Stimulated activated CD8-positive, alpha-beta memory T cell treated with anti-CD3 and anti-CD28 coated beads, Interleukin-2, amount 100 ng/mL, for 1 hour (primary cell): ENCODE results near the gene OR2T10.
"Not testable (repeated sequence)": the region's sequence is repeated elsewhere in the genome, so short reads cannot be mapped to it uniquely, and the experiment has no call there.

Experiments used
- DNase-seq, 2 donors: peaks; one replicate each; pipeline ENCODE4 v3.0.0-alpha.2; 2020; ENCODE audit warnings: low read depth in 2 of 2

OR2T10 gene, protein sequence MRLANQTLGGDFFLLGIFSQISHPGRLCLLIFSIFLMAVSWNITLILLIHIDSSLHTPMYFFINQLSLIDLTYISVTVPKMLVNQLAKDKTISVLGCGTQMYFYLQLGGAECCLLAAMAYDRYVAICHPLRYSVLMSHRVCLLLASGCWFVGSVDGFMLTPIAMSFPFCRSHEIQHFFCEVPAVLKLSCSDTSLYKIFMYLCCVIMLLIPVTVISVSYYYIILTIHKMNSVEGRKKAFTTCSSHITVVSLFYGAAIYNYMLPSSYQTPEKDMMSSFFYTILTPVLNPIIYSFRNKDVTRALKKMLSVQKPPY

DNA sequence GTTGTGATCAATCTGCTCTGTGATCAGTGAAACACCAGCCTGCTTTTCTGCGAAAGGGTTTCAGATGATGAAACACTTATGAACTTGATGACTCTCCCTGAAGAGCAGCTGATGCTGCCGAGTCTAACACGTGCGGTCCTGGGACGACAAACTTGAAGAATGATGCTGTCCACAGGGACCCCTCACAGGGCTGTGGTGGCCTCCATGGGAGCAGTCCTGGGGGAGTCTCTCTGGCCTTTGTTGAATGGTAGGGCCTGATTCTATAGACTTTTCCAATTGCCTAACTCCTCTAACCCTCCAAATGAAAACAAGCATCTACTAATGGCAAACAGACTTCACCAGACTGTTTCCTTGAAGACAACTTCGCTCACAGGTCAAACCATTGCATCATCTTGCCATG lies at the start of gene OR2T10:
OR2T10 (minus strand) TSS at position 112 of the 400 bp plus-strand sequence. CDS start 3,932 bp downstream, outside the sequence.
- no peak for DNase-seq

DNA sequence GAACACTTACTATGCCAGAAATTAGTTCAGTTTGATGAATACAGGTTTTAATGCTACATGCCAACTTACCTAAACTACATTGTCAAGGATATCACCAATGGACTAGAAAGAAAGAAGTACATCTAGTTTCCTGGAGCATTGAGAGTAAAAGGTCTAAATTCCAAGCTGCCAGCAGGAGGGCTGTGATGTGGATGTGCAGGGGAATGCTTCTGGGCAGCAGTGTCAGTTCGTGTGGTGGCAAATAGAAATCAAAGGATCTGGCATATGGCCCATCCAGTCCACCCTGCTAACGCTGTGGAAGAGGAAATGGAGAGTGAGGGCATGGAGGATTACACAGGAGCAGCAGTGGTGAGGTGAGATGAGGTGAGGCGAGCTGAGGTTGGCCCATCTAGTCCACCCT lies 47.7 kb upstream of the OR2T10 start, which contains the start of gene OR2T35:
OR2T35 (minus strand) TSS at position 101 of the 400 bp plus-strand sequence. CDS start 6,020 bp downstream, outside the sequence.
- not testable (repeated sequence) for DNase-seq

DNA sequence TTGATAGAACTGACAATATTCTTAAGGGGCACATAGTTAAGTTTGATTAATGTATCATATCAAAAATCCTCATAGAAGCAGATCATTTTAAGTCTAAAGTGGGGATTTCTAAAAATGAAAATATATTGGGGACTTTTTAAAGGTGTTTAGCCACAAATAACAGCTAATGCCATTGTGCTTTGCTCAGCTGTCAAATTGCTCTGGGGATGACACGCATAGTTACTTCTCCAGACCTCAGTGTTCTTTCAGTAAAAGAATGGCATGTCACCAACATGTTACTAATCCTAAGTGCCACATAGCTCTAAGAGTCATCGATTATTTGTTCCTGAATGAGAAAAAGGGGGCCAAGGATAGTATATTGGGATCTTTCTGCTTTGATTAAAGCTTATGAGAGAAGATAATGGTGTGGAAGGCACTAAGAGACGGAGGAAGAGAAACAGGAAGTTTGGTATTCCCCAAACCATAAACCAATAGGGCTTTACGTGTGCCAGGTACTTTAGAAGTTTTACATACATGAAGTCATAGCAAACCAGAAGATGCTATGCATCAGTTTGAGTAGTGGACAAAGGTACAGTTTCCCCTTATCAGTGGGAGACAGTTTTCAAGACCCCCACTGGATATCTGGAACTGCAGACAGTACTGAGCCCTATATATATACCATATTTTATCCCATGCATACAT lies 45.6 kb upstream of the OR2T10 start:
- DNase-seq, result not testable (repeated sequence)

DNA sequence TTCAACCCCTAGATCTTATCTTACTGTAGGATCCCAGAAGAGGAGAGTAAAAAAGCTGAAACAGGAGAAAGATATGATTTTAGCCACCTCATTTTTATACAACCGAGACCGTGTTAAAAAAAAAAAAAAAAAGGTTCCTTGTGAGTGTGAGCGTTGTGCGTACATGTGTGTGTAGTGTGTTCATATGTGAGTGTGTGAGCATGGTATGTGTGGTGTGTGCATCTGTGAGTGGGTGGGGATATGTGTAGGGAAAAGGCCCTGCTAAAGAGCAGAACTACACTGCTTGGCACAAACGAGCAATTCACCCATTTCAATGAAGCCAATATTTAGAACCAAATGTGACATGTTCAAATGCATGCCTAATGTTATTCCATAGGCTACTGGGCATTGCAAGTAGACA lies 44.1 kb upstream of the OR2T10 start:
- DNase-seq, result not testable (repeated sequence)

DNA sequence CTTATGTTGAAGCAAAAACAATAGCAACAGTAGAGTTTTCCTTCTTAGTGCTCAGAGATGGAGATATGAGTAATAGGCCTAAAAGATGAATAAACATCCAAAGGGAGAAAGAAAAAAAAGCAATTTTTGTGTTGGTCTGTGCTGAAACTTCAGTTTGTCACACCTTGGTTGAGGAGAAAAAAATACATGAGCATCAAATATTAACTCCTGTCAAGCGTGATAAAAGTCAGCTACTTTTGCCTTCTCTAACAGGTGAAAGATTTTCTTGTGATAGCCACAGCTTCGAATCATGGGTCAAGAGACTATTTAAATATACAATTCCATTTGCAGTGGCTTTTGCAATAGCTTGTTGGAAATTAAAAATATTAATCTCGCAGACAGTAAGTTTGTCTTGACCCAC lies 43.4 kb upstream of the OR2T10 start:
- DNase-seq, result not testable (repeated sequence)

DNA sequence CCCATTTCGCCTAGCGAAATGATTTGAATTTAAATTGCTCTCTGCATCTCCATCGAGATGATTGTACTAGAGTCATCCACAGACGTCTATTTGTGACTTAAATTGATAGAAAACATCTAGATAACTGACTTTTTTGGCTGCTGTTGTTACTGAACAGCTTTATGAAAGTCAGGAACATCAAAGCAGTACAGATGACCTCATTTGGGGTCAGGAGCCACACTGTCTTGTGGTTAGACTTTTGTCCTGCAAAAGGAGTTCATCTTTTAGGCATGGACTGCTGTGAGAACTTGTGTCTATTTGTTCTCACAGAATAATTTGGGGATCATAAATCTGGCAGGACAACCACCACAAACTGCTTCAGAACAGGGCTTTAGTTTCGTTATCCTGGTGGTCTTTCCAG lies 42.2 kb upstream of the OR2T10 start:
- DNase-seq, result not testable (repeated sequence)

DNA sequence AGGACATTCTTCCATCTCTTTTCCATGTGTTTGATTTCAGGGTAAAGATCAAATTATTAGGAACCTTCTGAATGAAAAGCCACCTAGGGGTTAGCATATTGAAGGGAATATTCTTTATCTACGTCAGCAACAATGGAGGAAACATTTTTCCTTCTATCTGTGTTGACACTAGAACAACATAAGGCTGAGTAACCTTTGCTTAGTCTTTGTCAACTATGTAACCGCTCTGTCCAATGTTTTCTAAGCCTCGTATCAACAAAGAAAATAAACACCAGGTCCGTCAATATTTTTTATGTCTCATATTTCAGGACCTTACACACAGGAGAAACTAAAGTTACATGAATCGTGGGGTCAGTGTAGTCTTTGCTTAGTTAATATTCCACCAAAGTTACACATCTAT lies 39.1 kb upstream of the OR2T10 start:
- not testable (repeated sequence) for DNase-seq

DNA sequence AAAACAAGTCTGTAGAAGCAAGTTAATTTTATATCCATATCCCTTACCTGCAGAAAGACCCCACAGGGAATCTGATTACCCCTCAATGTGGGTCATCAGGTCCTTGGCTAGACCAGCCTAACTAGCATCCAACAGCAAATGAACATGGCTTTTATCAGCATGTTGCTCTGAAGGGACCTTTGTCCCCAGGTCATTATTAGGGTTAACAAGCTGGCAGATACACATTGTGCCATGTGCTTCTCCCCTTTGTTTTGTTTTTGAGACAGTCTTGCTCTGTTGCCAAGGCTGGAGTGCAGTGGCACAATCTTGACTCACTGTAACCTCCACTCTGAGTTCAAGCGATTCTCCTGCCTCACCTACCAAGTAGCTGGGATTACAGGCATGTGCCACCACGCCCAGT lies 37.5 kb upstream of the OR2T10 start, which contains the start of gene OR2T11:
OR2T11 (minus strand) TSS at position 101 of the 400 bp plus-strand sequence. CDS start 7,963 bp downstream, outside the sequence.
- not testable (repeated sequence) for DNase-seq

DNA sequence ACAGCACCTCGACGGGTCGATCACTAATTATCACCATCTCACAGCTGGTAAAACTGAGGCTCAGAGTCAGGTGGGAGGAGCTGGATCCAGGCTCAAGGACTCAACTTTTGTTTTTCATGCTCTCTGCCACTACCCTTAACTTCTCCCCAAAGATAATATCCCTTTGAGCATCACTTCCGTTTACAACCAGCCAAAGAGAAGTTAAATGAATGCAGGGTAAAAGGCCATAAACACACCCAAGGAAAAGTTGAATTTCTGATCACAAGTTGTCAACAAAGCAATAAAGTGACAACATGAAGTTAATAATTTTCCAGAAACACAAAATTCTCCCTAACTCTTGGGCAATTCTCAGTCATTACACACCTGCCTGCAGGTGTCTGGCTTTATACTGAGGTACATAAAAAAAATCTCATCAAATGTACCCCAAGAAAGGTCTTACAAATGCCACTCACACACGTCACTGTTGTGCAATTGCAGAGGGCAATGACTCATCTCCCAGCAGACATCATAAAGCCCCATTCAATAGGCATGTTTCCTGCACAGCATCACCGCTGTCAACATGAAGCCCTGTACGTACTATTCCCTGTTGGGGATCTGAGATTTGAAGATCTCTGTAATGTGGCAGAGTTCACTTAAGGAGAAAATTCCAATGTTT lies 34.0 kb upstream of the OR2T10 start:
- DNase-seq, result no peak

DNA sequence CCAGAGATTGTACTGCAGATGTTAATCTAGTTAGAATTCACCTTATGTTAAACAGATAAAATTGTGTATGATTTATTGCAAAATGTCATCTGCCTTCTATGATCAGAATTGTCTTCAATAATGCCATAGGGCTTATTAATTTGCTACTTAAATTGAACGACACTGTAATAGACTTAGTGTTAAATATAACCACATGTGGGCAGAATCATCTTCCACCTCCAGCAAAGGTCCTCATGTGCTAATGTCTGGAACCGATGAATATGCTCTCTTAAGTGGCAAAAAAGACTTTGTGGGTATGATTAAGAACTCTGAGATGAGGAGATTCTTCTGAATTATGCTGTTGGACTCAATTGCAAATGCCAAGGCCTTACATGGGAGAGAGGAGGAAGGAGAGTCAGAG lies 33.1 kb upstream of the OR2T10 start:
- DNase-seq, result no peak

DNA sequence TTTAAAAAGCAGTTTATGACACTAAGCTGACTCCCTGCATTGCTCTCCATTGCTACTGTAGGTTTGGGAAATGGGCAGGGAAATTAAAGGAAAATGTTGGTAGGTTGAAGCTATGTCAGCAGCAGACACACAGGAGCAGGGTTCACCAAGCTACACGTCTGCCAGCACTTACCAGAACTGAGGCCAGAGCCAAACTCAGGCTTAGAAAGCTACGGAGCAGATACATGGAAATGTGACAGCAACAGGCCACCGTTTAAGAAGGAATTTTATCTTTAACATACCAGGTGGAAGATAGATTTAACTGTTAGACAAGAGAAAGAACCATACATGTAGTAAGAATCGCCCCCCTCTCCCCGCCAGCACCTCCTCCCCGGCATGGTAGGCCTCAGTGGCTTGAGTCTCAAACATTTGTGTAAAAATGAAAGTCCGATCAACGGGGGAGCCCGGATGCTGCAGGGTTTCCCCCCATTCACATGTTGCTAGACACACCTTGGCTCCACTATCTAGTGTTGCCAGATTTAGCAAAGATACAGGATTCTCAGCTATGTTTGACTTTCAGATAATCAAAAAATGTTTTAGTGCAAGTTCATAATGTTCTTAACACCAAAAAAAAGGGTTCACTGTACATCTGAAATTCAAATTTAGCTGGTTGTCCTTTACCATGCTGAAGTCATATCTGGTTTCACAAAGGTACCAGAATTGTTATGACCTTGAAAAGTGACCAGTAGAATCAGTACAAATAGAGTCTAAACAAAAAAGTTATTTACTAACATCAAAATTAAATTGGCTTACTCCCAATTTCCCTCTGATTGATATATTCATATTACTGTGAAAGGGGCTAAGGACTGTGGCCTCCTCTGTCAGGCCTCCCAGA lies 30.7 kb upstream of the OR2T10 start:
- no peak for DNase-seq

DNA sequence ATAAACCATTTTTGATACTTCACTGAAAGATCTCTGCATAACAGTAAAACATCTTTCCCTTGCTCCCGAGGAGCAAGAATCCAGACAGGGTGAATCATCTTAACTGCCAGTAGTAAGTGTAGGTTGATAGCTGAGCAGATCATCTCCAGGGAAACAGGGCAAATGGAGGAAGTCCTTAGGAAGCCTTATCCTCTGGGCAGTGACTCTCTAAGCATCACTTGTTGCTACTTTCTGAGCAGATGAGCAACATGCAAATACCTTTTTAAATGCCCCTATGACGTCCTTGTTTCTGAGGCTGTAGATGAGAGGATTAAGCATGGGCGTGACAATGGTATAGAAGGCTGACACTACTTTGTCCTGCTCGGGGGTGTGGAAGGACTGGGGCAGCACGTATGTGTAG lies 28.5 kb upstream of the OR2T10 start:
- DNase-seq, result no peak

DNA sequence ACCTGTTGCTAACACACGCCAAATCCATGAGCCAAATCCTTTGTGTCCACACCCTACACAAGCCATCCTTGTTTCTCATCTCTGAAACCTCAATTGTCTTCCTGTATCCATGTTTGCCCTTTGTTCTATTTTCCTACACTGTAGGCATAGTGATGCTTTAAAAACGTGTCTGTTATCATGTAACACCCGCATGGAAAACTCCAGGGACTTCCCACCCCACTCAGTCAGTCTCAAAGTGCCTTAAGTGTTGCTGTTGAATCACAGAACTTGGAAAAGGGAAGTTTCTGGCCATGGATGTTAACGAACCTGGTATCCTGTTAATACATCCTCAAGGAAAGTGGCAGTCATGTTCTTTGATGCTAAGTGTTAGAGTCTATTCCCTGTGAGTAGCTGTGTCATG lies 27.7 kb upstream of the OR2T10 start:
- no peak for DNase-seq

DNA sequence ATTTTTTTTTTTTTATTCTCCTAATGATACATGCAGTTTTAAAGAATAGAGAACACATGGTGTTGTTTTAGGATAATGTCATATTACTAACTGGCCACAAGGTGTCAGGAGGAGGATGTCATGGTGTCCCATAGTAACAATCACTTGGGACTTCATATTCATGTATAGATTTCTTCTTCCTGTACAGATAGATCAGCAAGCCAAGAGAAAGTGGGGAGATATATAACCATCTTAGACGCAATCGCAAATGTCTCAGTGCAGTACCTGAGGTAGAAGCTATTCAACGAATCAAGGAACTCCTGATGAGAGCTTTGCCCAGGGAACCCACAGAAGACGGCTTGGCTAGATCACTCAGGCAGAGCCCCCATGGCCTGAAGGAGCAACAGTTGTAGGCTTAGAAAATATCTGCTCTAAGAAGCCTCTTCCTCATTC lies 25.1 kb upstream of the OR2T10 start:
- no peak for DNase-seq

DNA sequence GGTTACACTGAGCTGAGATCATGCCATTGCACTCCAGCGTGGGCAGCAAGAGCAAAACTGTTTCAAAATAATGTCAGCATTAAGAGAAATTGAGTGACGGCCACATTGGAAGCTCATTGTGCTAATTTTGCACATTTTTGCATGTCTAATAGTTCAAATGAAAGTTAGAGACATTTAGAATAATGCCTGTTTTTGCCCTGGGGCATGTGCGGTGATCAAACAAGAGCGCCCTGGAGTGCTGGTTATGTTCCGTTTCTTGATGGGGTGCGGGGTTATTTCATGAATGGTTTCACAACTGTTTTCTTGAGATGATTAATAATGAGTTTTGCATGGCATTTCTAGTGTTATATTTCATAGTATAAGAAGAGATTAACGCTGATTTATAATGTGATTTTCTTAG lies 24.3 kb upstream of the OR2T10 start:
- DNase-seq, result no peak

DNA sequence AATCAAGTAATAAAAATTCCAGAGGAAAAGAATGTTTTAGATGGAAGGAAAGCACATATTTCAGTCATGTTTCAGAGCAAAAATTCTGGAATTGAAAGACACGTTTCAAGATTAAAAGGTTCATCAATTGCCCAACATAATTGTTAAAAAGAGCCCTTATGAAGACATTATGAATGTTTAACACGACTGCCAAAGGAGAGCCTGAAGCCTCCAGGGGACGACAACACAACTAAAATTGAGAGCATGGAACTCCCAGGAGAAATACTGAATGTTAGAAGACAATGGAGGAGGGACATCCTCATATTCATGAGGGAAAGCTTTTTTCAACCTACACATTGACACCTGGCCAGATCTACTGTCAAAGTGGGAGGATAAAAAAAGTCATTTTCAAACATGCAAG lies 21.4 kb upstream of the OR2T10 start:
- DNase-seq, result peak in 1 of 2 donors; percentile 5

DNA sequence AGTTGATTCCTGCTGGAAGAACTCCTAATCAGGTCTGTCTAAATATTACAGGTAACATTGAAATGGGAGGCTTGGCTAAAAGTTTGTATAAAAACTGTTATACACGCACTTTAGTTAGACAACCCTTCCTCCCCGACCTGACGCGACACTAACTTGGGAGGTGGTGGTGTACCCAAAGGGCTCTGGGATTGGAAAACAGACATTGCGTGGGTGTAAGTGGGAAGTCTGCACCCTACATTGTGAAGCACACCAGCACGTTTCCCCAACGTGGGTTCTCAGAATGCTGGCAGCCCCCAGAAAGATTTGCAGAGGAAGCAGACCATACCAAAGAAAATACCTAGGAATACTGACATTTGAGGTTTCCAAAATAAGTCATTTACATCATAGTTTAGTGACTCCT lies 20.6 kb upstream of the OR2T10 start:
- DNase-seq, result no peak

DNA sequence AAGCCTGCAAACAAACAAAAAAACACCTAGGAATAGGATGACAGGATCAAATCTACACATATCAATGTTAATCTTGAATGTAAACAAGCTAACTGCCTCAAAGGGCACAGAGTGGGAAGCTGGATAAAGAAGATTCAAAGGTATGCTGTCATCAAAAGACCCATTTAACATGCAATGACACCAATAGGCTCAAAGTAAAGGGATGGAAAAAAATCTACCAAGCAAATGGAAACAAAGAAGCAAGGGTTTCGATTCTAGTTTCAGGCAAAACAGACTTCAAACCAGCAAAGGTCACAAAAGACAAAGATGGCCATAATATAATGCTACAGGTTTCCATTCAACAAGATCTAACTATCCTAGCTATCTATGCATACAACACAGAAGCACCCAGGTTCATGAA lies 16.2 kb upstream of the OR2T10 start:
- no peak for DNase-seq

DNA sequence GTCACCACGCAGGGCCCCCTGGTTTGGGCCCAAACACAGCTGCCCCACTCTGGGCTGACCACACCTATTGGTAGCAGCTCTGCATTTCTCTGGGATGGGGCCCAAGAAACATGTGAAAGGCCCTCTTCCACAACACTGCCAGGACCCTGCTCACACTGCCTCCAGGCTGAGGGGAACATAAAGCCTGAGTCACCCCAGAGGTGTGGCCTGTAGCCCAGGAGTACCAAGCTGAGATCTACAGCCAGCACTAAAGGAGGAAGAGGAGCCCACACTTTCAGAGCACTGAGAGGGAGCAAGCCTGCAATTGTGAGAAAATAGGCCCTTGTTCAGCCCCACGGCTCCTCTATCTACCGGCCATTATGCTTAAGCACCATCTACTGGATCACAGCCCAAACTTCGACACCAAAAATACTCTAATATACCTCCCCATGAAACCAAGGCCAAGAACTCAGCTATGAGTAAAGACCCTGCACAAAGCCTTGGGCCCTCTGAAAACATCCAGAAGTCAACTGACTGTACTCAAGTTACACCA lies 14.4 kb upstream of the OR2T10 start:
- DNase-seq, result no peak

DNA sequence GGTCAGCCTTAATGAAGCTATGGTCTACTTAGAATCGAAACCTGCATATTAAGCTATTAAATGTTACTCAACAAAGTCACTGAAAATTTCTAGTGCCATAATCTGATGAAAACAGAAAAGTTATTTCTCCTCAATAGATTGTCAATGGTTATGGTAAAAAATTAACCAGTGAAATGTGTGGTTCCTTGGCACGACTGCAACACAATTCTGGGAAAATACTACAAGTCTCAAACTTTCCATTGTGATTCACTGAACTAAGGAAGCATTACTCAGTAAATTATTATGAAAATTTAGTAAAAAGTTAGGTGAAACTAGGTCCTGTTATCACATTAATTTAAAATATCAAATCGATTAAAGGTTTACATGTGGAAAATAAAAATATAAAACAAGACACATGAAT lies 12.8 kb upstream of the OR2T10 start:
- no peak for DNase-seq

DNA sequence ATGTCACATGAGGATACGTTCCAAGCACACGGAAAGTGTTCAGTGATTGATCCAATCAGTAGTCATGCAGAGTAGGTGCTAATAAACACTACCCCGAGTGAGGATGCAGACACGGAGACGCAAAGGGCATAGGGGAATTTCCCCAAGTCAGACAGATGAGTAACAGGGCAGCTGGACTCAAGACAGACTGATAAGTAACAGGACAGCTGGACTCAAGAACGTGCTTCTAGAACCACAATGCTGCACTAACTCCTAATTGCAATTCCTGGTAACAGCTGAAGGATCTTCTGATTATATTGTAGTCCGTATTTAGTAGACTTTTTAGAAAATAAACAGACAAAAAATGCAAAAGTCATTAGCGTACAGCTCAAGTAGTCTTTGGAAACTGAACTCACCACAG lies 1.9 kb upstream of the OR2T10 start:
- DNase-seq, result no peak
